Activated CD8-positive, alpha-beta T cell treated with anti-CD3 and anti-CD28 coated beads for 36 hours (primary cell): ENCODE results near the gene PPP1R18. TPM values are rescaled to one million over a fixed set of nuclear protein-coding genes. Genes with fewer than 3 reads are reported as not detected.

ENCODE experiments used
- ATAC-seq: fragments of 200-7000 bp; cut with Tn5 transposase; one replicate; pipeline ENCODE4 v1.10.0; 2021; ENCODE audit warnings: mild to moderate bottlenecking, moderate library complexity
- CTCF ChIA-PET: fragments of 350-600 bp; sonication (Branson Sonifier 250); formaldehyde crosslinking; loops from one replicate; lab custom pipeline; 2021; ENCODE audit warnings: antibody characterized with exemption; lab: Charles Lee
- POLR2A ChIA-PET: fragments of 350-600 bp; sonication (Branson Sonifier 250); formaldehyde crosslinking; loops from one replicate; lab custom pipeline; 2021; ENCODE audit warnings: antibody characterized with exemption; lab: Charles Lee
- DNase-seq: peaks from one replicate; pipeline ENCODE4 v3.0.0-alpha.2; 2020
- H3K27ac Mint-ChIP-seq: one replicate; pipeline ENCODE4 v1.8.0; 2021; ENCODE audit warnings: mild to moderate bottlenecking, mixed read lengths
- H3K27me3 Mint-ChIP-seq: one replicate; pipeline ENCODE4 v1.8.0; 2021; ENCODE audit warnings: mixed read lengths
- H3K36me3 Mint-ChIP-seq: one replicate; pipeline ENCODE4 v1.8.0; 2021; ENCODE audit warnings: low read depth, mixed read lengths
- H3K4me1 Mint-ChIP-seq: one replicate; pipeline ENCODE4 v1.8.0; 2021; ENCODE audit warnings: low read depth, mixed read lengths
- H3K4me3 Mint-ChIP-seq: one replicate; pipeline ENCODE4 v1.8.0; 2021; ENCODE audit warnings: mild to moderate bottlenecking, moderate library complexity, mixed read lengths
- H3K9me3 Mint-ChIP-seq: one replicate; pipeline ENCODE4 v1.8.0; 2021; ENCODE audit warnings: mixed read lengths
- CTCF ChIP-seq: fragments of 200-600 bp; IDR thresholded peaks from one replicate; pipeline ENCODE4 v1.8.0; 2022; ENCODE audit warnings: antibody characterized with exemption, mild to moderate bottlenecking
- intact Hi-C: fragments of 100-400 bp; cut with micrococcal nuclease; formaldehyde crosslinking; loops from one replicate; pipeline ENCODE4 v1.10.0; 2022
- total RNA-seq, 2 experiments: library from RNA; stranded (reverse); gene quantifications; one replicate each; pipeline ENCODE4 v1.2.3, GENCODE V29; 2021

The PPP1R18 gene
- total RNA-seq, 2 experiments from 2014 or later, result 174 to 177 TPM

DNA sequence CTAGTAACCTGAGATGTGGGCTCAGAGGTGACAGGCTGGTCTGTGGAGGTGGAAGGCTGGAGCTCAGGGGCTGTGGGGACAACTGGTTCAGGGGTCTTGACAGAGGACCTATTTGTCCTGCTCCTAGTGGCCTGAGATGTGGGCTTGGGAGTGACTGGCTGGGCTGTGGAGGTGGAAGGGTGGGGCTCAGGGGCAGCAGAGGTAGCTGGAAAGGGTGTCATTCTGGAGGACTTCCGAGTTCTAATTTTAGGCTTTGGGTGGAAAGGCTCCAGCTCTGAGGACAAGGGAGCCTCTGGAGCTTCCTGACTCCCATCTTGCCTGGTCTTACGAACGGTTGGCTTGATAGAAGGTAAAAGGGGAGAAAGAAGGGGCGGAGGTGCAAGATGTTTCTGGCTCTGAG, 19.2 kb upstream of the PPP1R18 start:
- intact Hi-C loops, result no loop called here
- Mint-ChIP-seq H3K36me3 (peaks cover 55% of the 10 kb centered on the region), H3K4me1 (no peaks in the 10 kb centered on the region), H3K27me3 (no peaks in the 10 kb centered on the region), H3K4me3 (no peak overlapping the region), H3K27ac (no peak overlapping the region), H3K9me3 (no peaks in the 10 kb centered on the region)
- DNase-seq (no peak), ATAC-seq (no peak)
- ChIA-PET POLR2A (interaction anchor here (1.2 to 1.7 kb wide), 2 partner anchors 15 to 16 kb away, joined by 3 to 4 read pairs; partner anchors contain the start of gene NRM), CTCF (no interaction called here)
- TF ChIP-seq CTCF, result no peak

GRCh38 chr6:30703821-30704220, 17.4 kb upstream of the PPP1R18 start:
- Mint-ChIP-seq H3K9me3 (no peaks in the 10 kb centered on the region), H3K4me3 (no peak overlapping the region), H3K4me1 (no peaks in the 10 kb centered on the region), H3K36me3 (peaks cover 53% of the 10 kb centered on the region), H3K27me3 (no peaks in the 10 kb centered on the region), H3K27ac (no peak overlapping the region)
- POLR2A ChIA-PET, result interaction anchor here (0.7 to 1.7 kb wide), 5 partner anchors 10 to 181 kb away, joined by 3 to 5 read pairs (median 3); partner anchors contain the start of gene DDR1
- CTCF ChIA-PET, result interaction anchor here (1.0 to 1.5 kb wide), 4 partner anchors 9 to 159 kb away, joined by 3 to 4 read pairs (median 3); no protein-coding TSS in a partner anchor
- intact Hi-C loops, result no loop called here
- no peak for TF ChIP-seq CTCF
- DNase-seq, result no peak
- ATAC-seq, result no peak

DNA sequence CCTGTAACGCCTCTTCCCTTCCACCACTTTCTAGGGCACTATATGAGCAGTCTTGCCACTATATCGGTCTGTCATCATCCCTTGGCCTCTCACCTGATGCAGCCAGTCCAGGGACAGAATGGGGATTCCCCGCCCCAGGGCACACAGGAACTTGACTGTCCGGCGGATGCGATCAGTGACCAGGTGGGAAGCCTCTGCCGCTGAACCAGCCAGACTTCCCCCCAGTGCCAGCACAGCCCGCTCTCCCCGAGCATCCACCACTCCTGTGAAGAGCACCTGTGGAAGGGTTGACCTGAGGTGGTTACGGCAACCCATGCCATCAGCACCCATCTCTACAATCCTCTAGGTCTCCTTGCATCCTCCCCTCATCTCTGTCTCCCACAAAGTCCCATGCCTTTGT, 16.6 kb upstream of the PPP1R18 start:
- intact Hi-C loops, result no loop called here
- H3K27me3 Mint-ChIP-seq, result no peaks in the 10 kb centered on the region
- H3K9me3 Mint-ChIP-seq, result no peaks in the 10 kb centered on the region
- no peak for ATAC-seq
- DNase-seq, result no peak
- CTCF ChIA-PET, result no interaction called here
- H3K27ac Mint-ChIP-seq, result no peak overlapping the region
- H3K4me1 Mint-ChIP-seq, result no peaks in the 10 kb centered on the region
- no peak overlapping the region for H3K4me3 Mint-ChIP-seq
- TF ChIP-seq CTCF, result no peak
- POLR2A ChIA-PET, result interaction anchor here (1.0 to 1.3 kb wide), 2 partner anchors 9 to 11 kb away, joined by 3 read pairs; no protein-coding TSS in a partner anchor
- H3K36me3 Mint-ChIP-seq, result peaks cover 50% of the 10 kb centered on the region

DNA sequence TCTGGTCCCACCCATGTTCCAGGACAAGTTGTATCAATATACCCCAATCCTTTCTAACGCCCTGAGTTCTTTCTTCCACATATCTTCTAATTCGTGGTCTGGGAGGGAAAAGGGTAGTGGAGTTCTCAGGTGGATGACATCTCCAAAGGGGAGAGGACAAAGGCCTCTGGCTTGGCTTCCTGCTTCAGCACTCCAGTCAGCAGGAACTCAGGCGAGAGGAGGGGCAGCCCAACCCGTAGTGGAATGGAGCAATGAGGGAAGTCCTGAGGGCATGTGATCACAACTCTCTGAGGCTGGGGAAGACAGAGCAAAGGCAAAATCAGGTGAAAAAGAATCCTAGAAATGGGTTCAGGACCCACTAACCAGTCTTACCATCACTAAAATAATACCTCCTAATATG, 13.9 kb upstream of the PPP1R18 start:
- H3K4me1 Mint-ChIP-seq, result no peaks in the 10 kb centered on the region
- DNase-seq (no peak), ATAC-seq (no peak)
- H3K27me3 Mint-ChIP-seq, result no peaks in the 10 kb centered on the region
- no peak overlapping the region for H3K27ac Mint-ChIP-seq
- TF ChIP-seq CTCF, result no peak
- no peaks in the 10 kb centered on the region for H3K9me3 Mint-ChIP-seq
- CTCF ChIA-PET, result interaction anchor here (0.9 to 1.1 kb wide), 2 partner anchors 22 to 30 kb away, joined by 3 read pairs; no protein-coding TSS in a partner anchor
- POLR2A ChIA-PET, result no interaction called here
- intact Hi-C loops, result no loop called here
- H3K4me3 Mint-ChIP-seq, result no peak overlapping the region
- H3K36me3 Mint-ChIP-seq, result peaks cover 34% of the 10 kb centered on the region

GRCh38 chr6:30696432-30696831, 10.0 kb upstream of the PPP1R18 start:
- TF ChIP-seq CTCF, result no peak
- Mint-ChIP-seq H3K36me3 (peaks cover 7% of the 10 kb centered on the region), H3K4me3 (no peak overlapping the region), H3K27me3 (no peaks in the 10 kb centered on the region), H3K9me3 (no peaks in the 10 kb centered on the region), H3K27ac (no peak overlapping the region), H3K4me1 (peaks cover 4% of the 10 kb centered on the region)
- ATAC-seq, result no peak
- intact Hi-C loops, result no loop called here
- POLR2A ChIA-PET, result interaction anchor here (3.0 kb wide), 1 partner anchor 9 kb away, joined by 15 read pairs; the partner anchor contains the start of gene PPP1R18
- CTCF ChIA-PET, result interaction anchor here (0.9 kb wide), 1 partner anchor 26 kb away, joined by 3 read pairs; no protein-coding TSS in a partner anchor
- no peak for DNase-seq
